Stomach (tissue), 4 donors: ENCODE measurements around the gene STARD5.

Source experiments
- CTCF ChIP-seq, 7 experiments: fragments of 450-650 bp in 4 of 7; fragments of 200-600 bp in 3 of 7; sonication (generic) in 3 of 7; IDR thresholded peaks; one replicate each; pipeline ENCODE4 v1.5.1; 2016 to 2019; ENCODE audit warnings: antibody characterized with exemption in 7 of 7, control low read depth in 2 of 7, mild to moderate bottlenecking in 1 of 7
- EP300 ChIP-seq: sonication (generic); formaldehyde crosslinking; IDR thresholded peaks from one replicate; pipeline ENCODE4 v1.6.1; 2017; ENCODE audit warnings: antibody characterized with exemption
- POLR2A ChIP-seq, 4 donors: fragments of 450-650 bp; IDR thresholded peaks; one replicate each; pipeline ENCODE4 v1.6.1; 2016; ENCODE audit warnings: antibody characterized with exemption in 4 of 4, control low read depth in 2 of 4, mild to moderate bottlenecking in 1 of 4, moderate library complexity in 1 of 4
- POLR2AphosphoS5 ChIP-seq, 3 donors: sonication (generic); formaldehyde crosslinking; IDR thresholded peaks; one replicate each; pipeline ENCODE4 v1.6.1; 2016; ENCODE audit warnings: antibody characterized with exemption in 3 of 3

GRCh38 chr15:81333363-81333762 is 9.4 kb upstream of the STARD5 start:
- no peak for TF ChIP-seq EP300
- TF ChIP-seq POLR2A (IDR thresholded peaks at IDR 0.05): no peak
- no peak for TF ChIP-seq CTCF (IDR thresholded peaks at IDR 0.05)
- TF ChIP-seq POLR2AphosphoS5 (IDR thresholded peaks at IDR 0.05): no peak
